PFSK-1 (cell line): Measurements from ENCODE around the gene RRN3.

Source experiments
- FOXP2 ChIP-seq: optimal IDR thresholded peaks from 2 replicates; pipeline ENCODE3; 2011; ENCODE audit warnings: borderline replicate concordance, control low read depth, inconsistent platforms; ENCODE audit not compliant: insufficient read depth; ENCODE audit errors: extremely low read length, extremely low read depth
- POLR2AphosphoS5 ChIP-seq: IDR thresholded peaks from 2 replicates; pipeline ENCODE4 v1.6.1; 2012; ENCODE audit warnings: low read depth, mild to moderate bottlenecking, control low read depth, low read length, moderate library complexity
- REST ChIP-seq, 2 experiments: IDR thresholded peaks; 2 replicates each; pipeline versions ENCODE4 v1.6.1 to v1.8.0; 2011 to 2012; ENCODE audit warnings: low read depth in 2 of 2, low read length in 2 of 2, control low read depth in 1 of 2, inconsistent platforms in 1 of 2, mild to moderate bottlenecking in 1 of 2, moderate library complexity in 1 of 2; ENCODE audit not compliant: insufficient read depth in 1 of 2
- SIN3A ChIP-seq: IDR thresholded peaks from 2 replicates; pipeline ENCODE4 v1.6.1; 2012; ENCODE audit warnings: mild to moderate bottlenecking, low read length, moderate library complexity, borderline replicate concordance; ENCODE audit not compliant: insufficient read depth
- TAF1 ChIP-seq: IDR thresholded peaks from 2 replicates; pipeline ENCODE4 v1.6.1; 2012; ENCODE audit warnings: low read length, control low read depth, borderline replicate concordance; ENCODE audit not compliant: insufficient read depth

Gene RRN3

GRCh38 chr16:15031179-15031578 lies 62.9 kb downstream of the RRN3 start:
- no peak for TF ChIP-seq POLR2AphosphoS5
- TF ChIP-seq FOXP2: no peak
- no peak for TF ChIP-seq REST (IDR thresholded peaks at IDR 0.05; ENCODE audit: insufficient read depth in 1 of 2, low read depth in 2 of 2, low read length in 2 of 2)
- no peak for TF ChIP-seq TAF1
- TF ChIP-seq SIN3A: no peak

GRCh38 chr16:15027503-15028344 lies 66.3 kb downstream of the RRN3 start:
- TF ChIP-seq POLR2AphosphoS5: 0 out of 2 replicates have a peak, but pooled peaks have one; percentile 35

GRCh38 chr16:15016951-15017580 lies 77.0 kb downstream of the RRN3 start:
- TF ChIP-seq SIN3A: peak; percentile 85; the same call in 1 of the 2 replicates

- TF ChIP-seq SIN3A (peak; percentile 74; the same call in 1 of the 2 replicates), REST (IDR thresholded peaks at IDR 0.05; ENCODE audit: insufficient read depth in 1 of 2, low read depth in 2 of 2, low read length in 2 of 2) (0 out of 4 replicates have a peak, but pooled peaks of 1 of the 2 experiments have one; percentile 18)
Observed at GRCh38 chr16:15016354-15016753, 77.7 kb downstream of the RRN3 start.
